ENCODE results near the gene RPS24. TPM values are rescaled to one million over a fixed set of nuclear protein-coding genes. Genes with fewer than 3 reads are reported as not detected.
"Not testable (repeated sequence)": the region's sequence is repeated elsewhere in the genome, so short reads cannot be mapped to it uniquely, and the experiment has no call there.

Gene RPS24
- total and polyA plus RNA-seq, 2 of the 13 experiments (the other 11 are each of a cell fraction or from before 2014, with no cell fraction given) = 2,690 to 3,319 TPM

GRCh38 chr10:78063236-78063635 is 29.6 kb downstream of the RPS24 start:
- Histone ChIP-seq H4K20me1 (ENCODE audit: insufficient read depth, low read length) (no peaks in the 10 kb centered on the region), H3K79me2 (ENCODE audit: insufficient read depth, low read length) (no peaks in the 10 kb centered on the region), H3K36me3 (replicated peaks in 1 of 2; ENCODE audit: control insufficient read depth in 1 of 2, insufficient read depth in 2 of 2, low read length in 2 of 2) (no peaks in the 10 kb centered on the region), H3K4me3 (replicated peaks in 1 of 3; ENCODE audit: insufficient read depth in 1 of 3, low read depth in 2 of 3, low read length in 3 of 3) (no peak overlapping the region), H3K4me2 (ENCODE audit: low read depth, low read length) (no peak overlapping the region), H3K9me3 (ENCODE audit: low read length) (no peaks in the 10 kb centered on the region), H3K27ac (ENCODE audit: extremely low read length, insufficient read depth, low read length) (no peak overlapping the region), H3K9ac (ENCODE audit: insufficient read depth, low read depth, low read length) (no peak overlapping the region), H3K4me1 (ENCODE audit: insufficient read depth, low read length) (peaks cover 32% of the 10 kb centered on the region), H3K27me3 (ENCODE audit: control insufficient read depth in 1 of 2, insufficient read depth in 2 of 2, low read length in 2 of 2) (no peaks in the 10 kb centered on the region), H2AFZ (ENCODE audit: low read length) (no peak overlapping the region)
- peak; percentile 24 for DNase-seq (ENCODE audit: low spot score)
- no peak for FAIRE-seq
- intact Hi-C loops (cut with micrococcal nuclease; ENCODE audit: unreplicated experiment) (no loop called here), in situ Hi-C loops (cut with HindIII; ENCODE audit: extremely low pct_ligation_motif_present, low pct_unique_long_range_greater_than_20kb) (no loop called here)
- WGBS (ENCODE audit: low lambda C conversion rate) = 4% methylated on average over 2 of the region's 2 CpGs
- POLR2A ChIA-PET = interaction anchor here (0.6 kb wide), 1 partner anchor 727 kb away, joined by 3 read pairs; no protein-coding TSS in a partner anchor
- CTCF ChIA-PET (ENCODE audit: low intra/inter-chr PET ratio, low total read pairs) = no interaction called here
- no TSS peak for BruUV-seq (replicated peaks)
- TF ChIP-seq HNF4A (CRISPR knock-in tag; IDR thresholded peaks at IDR 0.05) (peak; percentile 68), NR2C2 (CRISPR knock-in tag; IDR thresholded peaks at IDR 0.05; ENCODE audit: borderline replicate concordance) (no peak), PAX8 (CRISPR knock-in tag; IDR thresholded peaks at IDR 0.05; ENCODE audit: borderline replicate concordance) (no peak), PHB2 (IDR thresholded peaks at IDR 0.05; ENCODE audit: partially characterized antibody) (no peak)
- TF ChIP-seq, protein P1, sequence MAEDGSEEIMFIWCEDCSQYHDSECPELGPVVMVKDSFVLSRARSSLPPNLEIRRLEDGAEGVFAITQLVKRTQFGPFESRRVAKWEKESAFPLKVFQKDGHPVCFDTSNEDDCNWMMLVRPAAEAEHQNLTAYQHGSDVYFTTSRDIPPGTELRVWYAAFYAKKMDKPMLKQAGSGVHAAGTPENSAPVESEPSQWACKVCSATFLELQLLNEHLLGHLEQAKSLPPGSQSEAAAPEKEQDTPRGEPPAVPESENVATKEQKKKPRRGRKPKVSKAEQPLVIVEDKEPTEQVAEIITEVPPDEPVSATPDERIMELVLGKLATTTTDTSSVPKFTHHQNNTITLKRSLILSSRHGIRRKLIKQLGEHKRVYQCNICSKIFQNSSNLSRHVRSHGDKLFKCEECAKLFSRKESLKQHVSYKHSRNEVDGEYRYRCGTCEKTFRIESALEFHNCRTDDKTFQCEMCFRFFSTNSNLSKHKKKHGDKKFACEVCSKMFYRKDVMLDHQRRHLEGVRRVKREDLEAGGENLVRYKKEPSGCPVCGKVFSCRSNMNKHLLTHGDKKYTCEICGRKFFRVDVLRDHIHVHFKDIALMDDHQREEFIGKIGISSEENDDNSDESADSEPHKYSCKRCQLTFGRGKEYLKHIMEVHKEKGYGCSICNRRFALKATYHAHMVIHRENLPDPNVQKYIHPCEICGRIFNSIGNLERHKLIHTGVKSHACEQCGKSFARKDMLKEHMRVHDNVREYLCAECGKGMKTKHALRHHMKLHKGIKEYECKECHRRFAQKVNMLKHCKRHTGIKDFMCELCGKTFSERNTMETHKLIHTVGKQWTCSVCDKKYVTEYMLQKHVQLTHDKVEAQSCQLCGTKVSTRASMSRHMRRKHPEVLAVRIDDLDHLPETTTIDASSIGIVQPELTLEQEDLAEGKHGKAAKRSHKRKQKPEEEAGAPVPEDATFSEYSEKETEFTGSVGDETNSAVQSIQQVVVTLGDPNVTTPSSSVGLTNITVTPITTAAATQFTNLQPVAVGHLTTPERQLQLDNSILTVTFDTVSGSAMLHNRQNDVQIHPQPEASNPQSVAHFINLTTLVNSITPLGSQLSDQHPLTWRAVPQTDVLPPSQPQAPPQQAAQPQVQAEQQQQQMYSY (CRISPR knock-in tag; IDR thresholded peaks at IDR 0.05) = no peak
- TF ChIP-seq, protein P2, sequence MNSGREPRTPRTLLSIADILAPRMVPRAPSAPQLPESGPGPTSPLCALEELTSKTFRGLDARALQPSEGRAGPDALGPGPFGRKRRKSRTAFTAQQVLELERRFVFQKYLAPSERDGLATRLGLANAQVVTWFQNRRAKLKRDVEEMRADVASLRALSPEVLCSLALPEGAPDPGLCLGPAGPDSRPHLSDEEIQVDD (CRISPR knock-in tag; IDR thresholded peaks at IDR 0.05; ENCODE audit: borderline replicate concordance) = no peak
- peak; percentile 50 for ATAC-seq

DNA sequence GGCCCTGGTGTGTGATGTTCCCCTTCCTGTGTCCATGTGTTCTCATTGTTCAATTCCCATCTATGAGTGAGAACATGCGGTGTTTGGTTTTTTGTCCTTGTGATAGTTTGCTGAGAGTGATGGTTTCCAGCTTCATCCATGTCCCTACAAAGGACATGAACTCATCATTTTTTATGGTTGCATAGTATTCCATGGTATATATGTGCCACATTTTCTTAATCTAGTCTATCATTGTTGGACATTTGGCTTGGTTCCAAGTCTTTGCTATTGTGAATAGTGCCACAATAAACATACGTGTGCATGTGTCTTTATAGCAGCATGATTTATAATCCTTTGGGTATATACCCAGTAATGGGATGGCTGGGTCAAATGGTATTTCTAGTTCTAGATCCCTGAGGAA is 31.3 kb downstream of the RPS24 start:
- in situ Hi-C loops (cut with HindIII; ENCODE audit: extremely low pct_ligation_motif_present, low pct_unique_long_range_greater_than_20kb) = not testable (repeated sequence)

More for the DNA sequence above, 31.3 kb downstream of the RPS24 start:
- CTCF ChIA-PET (ENCODE audit: low intra/inter-chr PET ratio, low total read pairs); H3K4me2 ChIP-seq (ENCODE audit: low read depth, low read length); FAIRE-seq; DNase-seq (ENCODE audit: low spot score); POLR2A ChIA-PET; H4K20me1 ChIP-seq (ENCODE audit: insufficient read depth, low read length); ATAC-seq; intact Hi-C loops (cut with micrococcal nuclease; ENCODE audit: unreplicated experiment); BruUV-seq (replicated peaks); H3K27me3 ChIP-seq (ENCODE audit: control insufficient read depth in 1 of 2, insufficient read depth in 2 of 2, low read length in 2 of 2); H3K9ac ChIP-seq (ENCODE audit: insufficient read depth, low read depth, low read length); H2AFZ ChIP-seq (ENCODE audit: low read length); H3K36me3 ChIP-seq (replicated peaks in 1 of 2; ENCODE audit: control insufficient read depth in 1 of 2, insufficient read depth in 2 of 2, low read length in 2 of 2); H3K27ac ChIP-seq (ENCODE audit: extremely low read length, insufficient read depth, low read length); H3K4me3 ChIP-seq (replicated peaks in 1 of 3; ENCODE audit: insufficient read depth in 1 of 3, low read depth in 2 of 3, low read length in 3 of 3); H3K79me2 ChIP-seq (ENCODE audit: insufficient read depth, low read length); H3K9me3 ChIP-seq (ENCODE audit: low read length): not testable (repeated sequence)
- H3K4me1 ChIP-seq (ENCODE audit: insufficient read depth, low read length) = peaks cover 32% of the 10 kb centered on the region
- 79% methylated on average over 2 of the region's 2 CpGs for WGBS (ENCODE audit: low lambda C conversion rate)

Data from HepG2 (cell line).